Sigmoid colon (tissue), 4 donors: ENCODE data around the gene SCN9A.

ENCODE experiments used
- EP300 ChIP-seq, 4 donors: sonication (generic); formaldehyde crosslinking; IDR thresholded peaks; one replicate each; pipeline ENCODE4 v1.6.1; 2017; ENCODE audit warnings: antibody characterized with exemption in 4 of 4
- POLR2A ChIP-seq, 2 donors: fragments of 450-650 bp; IDR thresholded peaks; one replicate each; pipeline ENCODE4 v1.6.1; 2016; ENCODE audit warnings: antibody characterized with exemption in 2 of 2, mild to moderate bottlenecking in 2 of 2, moderate library complexity in 2 of 2
- POLR2AphosphoS5 ChIP-seq, 4 donors: sonication (generic); formaldehyde crosslinking; IDR thresholded peaks; one replicate each; pipeline ENCODE4 v1.6.1; 2017; ENCODE audit warnings: antibody characterized with exemption in 4 of 4
- TF ChIP-seq, protein P1 (sequence below), 4 experiments: fragments of 450-650 bp in 3 of 4; fragments of 200-600 bp in 1 of 4; IDR thresholded peaks; one replicate each; pipeline ENCODE4 v1.5.1; 2016 to 2019; ENCODE audit warnings: antibody characterized with exemption in 4 of 4, mild to moderate bottlenecking in 3 of 4, moderate library complexity in 2 of 4

DNA sequence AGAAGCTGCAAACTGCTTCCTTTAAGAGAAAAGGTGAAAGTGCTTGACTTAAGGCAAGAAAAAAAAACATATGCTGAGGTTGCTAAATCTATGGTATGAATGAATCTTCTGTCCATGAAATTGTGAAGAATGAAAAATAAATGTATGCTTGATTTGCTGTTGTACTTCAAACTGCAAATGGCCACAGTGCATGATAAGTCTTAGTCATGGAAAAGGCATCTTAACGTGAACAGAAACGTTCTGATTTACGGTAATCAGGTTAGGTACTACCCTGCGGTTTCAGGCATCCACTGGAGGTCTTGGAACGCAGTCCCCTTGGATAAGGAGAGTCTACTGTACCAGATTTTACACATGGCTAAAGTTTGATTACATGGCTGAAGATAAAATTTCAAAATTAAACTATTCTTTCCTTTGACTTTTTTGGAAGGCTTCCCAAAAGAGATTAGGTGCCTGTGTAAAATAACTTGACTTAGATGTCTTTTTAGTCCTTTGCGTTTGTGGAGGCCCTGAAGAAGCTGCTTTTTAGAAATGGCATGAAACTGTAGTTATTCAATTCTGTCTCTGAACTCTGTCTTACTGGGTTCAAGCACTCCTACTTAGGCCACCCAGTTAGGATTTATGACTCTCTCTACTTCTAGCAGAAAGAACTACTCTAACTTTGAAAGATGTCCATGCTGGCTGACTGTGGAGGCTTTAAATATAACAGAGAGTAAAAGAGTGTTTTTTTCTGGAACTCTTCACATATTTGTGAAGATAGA is 35.9 kb upstream of the SCN9A start:
- TF ChIP-seq, protein P1, sequence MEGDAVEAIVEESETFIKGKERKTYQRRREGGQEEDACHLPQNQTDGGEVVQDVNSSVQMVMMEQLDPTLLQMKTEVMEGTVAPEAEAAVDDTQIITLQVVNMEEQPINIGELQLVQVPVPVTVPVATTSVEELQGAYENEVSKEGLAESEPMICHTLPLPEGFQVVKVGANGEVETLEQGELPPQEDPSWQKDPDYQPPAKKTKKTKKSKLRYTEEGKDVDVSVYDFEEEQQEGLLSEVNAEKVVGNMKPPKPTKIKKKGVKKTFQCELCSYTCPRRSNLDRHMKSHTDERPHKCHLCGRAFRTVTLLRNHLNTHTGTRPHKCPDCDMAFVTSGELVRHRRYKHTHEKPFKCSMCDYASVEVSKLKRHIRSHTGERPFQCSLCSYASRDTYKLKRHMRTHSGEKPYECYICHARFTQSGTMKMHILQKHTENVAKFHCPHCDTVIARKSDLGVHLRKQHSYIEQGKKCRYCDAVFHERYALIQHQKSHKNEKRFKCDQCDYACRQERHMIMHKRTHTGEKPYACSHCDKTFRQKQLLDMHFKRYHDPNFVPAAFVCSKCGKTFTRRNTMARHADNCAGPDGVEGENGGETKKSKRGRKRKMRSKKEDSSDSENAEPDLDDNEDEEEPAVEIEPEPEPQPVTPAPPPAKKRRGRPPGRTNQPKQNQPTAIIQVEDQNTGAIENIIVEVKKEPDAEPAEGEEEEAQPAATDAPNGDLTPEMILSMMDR (IDR thresholded peaks at IDR 0.05) = no peak
- TF ChIP-seq POLR2AphosphoS5 (IDR thresholded peaks at IDR 0.05) = no peak
- TF ChIP-seq POLR2A (IDR thresholded peaks at IDR 0.05) = no peak
- no peak for TF ChIP-seq EP300 (IDR thresholded peaks at IDR 0.05)
